Measurements from ENCODE around the gene ERP27. TPM values are rescaled to one million over a fixed set of nuclear protein-coding genes. Genes with fewer than 3 reads are reported as not detected.

ERP27 gene
- total RNA-seq, 6 experiments from 2014 or later, result not detected

- Mint-ChIP-seq H3K27ac (no peak overlapping the region), H3K36me3 (ENCODE audit: low read depth) (no peaks in the 10 kb centered on the region), H3K9me3 (no peaks in the 10 kb centered on the region), H3K4me1 (ENCODE audit: low read depth) (peaks cover 7% of the 10 kb centered on the region), H3K27me3 (ENCODE audit: insufficient read depth) (peaks cover 16% of the 10 kb centered on the region), H3K4me3 (no peak overlapping the region)
- TF ChIP-seq CTCF (IDR thresholded peaks at IDR 0.05), result no peak
- DNase-seq, result no peak
Measured at GRCh38 chr12:14890701-14891100, 47.6 kb downstream of the ERP27 start.

GRCh38 chr12:14886271-14886670, 52.1 kb downstream of the ERP27 start:
- no peak for TF ChIP-seq CTCF (IDR thresholded peaks at IDR 0.05)
- Mint-ChIP-seq H3K27ac (no peak overlapping the region), H3K27me3 (ENCODE audit: insufficient read depth) (peaks cover 22% of the 10 kb centered on the region), H3K36me3 (ENCODE audit: low read depth) (no peaks in the 10 kb centered on the region), H3K9me3 (no peaks in the 10 kb centered on the region), H3K4me3 (no peak overlapping the region; the same call in 1 of the 2 replicates), H3K4me1 (ENCODE audit: low read depth) (peaks cover 21% of the 10 kb centered on the region)
- DNase-seq, result no peak

GRCh38 chr12:14885718-14886221, 52.6 kb downstream of the ERP27 start, which contains the start of gene MGP:
Gene MGP, minus strand, starts transcription at chr12:14885854. Its CDS starts 63 bp downstream, at chr12:14885791.
- peak within 1 kb of the TSS; percentile 66 for H3K4me3 Mint-ChIP-seq
- peaks cover 21% of the 10 kb centered on the region for H3K4me1 Mint-ChIP-seq (ENCODE audit: low read depth)
- H3K9me3 Mint-ChIP-seq, result no peaks in the 10 kb centered on the region
- no peaks in the 10 kb centered on the region for H3K36me3 Mint-ChIP-seq (ENCODE audit: low read depth)
- no peak for TF ChIP-seq CTCF (IDR thresholded peaks at IDR 0.05)
- DNase-seq, result no peak
- H3K27me3 Mint-ChIP-seq (ENCODE audit: insufficient read depth), result peaks cover 19% of the 10 kb centered on the region
- H3K27ac Mint-ChIP-seq, result no peak within 1 kb of the TSS

- peak; percentile 25 for DNase-seq
- no peak overlapping the region for H3K4me3 Mint-ChIP-seq
- no peaks in the 10 kb centered on the region for H3K9me3 Mint-ChIP-seq
- H3K4me1 Mint-ChIP-seq (ENCODE audit: low read depth), result peaks cover 21% of the 10 kb centered on the region
- peaks cover 19% of the 10 kb centered on the region for H3K27me3 Mint-ChIP-seq (ENCODE audit: insufficient read depth)
- H3K36me3 Mint-ChIP-seq (ENCODE audit: low read depth), result no peaks in the 10 kb centered on the region
- no peak for TF ChIP-seq CTCF (IDR thresholded peaks at IDR 0.05)
- H3K27ac Mint-ChIP-seq, result no peak overlapping the region
Measured at GRCh38 chr12:14884458-14884878, 53.9 kb downstream of the ERP27 start.

GRCh38 chr12:14883686-14884085, 54.7 kb downstream of the ERP27 start:
- Mint-ChIP-seq H3K4me3 (no peak overlapping the region), H3K4me1 (ENCODE audit: low read depth) (peaks cover 21% of the 10 kb centered on the region), H3K27me3 (ENCODE audit: insufficient read depth) (peaks cover 15% of the 10 kb centered on the region), H3K36me3 (ENCODE audit: low read depth) (no peaks in the 10 kb centered on the region), H3K27ac (no peak overlapping the region), H3K9me3 (no peaks in the 10 kb centered on the region)
- no peak for DNase-seq
- no peak for TF ChIP-seq CTCF (IDR thresholded peaks at IDR 0.05)
